IPS-NIHi7 (cell line): ENCODE results near the gene SSR1.
A peak's percentile ranks its signal among the peaks of the same experiment; 100 is the strongest.

ENCODE experiments used
- DNase-seq: peaks from one replicate; pipeline ENCODE4 v3.0.0; 2012; ENCODE audit warnings: mixed read lengths; ENCODE audit errors: extremely low spot score

The SSR1 gene

GRCh38 chr6:7239590-7239948 lies 73.4 kb downstream of the SSR1 start:
- DNase-seq = no peak

GRCh38 chr6:7238900-7239589 lies 74.0 kb downstream of the SSR1 start:
- peak; percentile 86 for DNase-seq

- DNase-seq = no peak
These were observed 74.5 kb downstream of the SSR1 start for GRCh38 chr6:7238526-7238899.

- no peak for DNase-seq
These were observed 75.3 kb downstream of the SSR1 start for GRCh38 chr6:7237653-7238188.

- DNase-seq = no peak
These were observed 76.4 kb downstream of the SSR1 start for GRCh38 chr6:7236306-7237209.

- no peak for DNase-seq
These were observed 77.2 kb downstream of the SSR1 start for GRCh38 chr6:7235712-7236305.

GRCh38 chr6:7234547-7234946 lies 78.5 kb downstream of the SSR1 start:
- DNase-seq = no peak

- DNase-seq = no peak
These were observed 80.6 kb downstream of the SSR1 start for GRCh38 chr6:7232351-7232750.

- DNase-seq = no peak
These were observed 81.9 kb downstream of the SSR1 start for GRCh38 chr6:7230956-7231713.

GRCh38 chr6:7230327-7230691 lies 82.7 kb downstream of the SSR1 start:
- DNase-seq = no peak

- no peak for DNase-seq
These were observed 83.3 kb downstream of the SSR1 start for GRCh38 chr6:7229376-7230326.

- no peak for DNase-seq
These were observed 84.2 kb downstream of the SSR1 start for GRCh38 chr6:7228662-7229375.

- DNase-seq = no peak
These were observed 88.3 kb downstream of the SSR1 start for GRCh38 chr6:7224731-7225130.

- no peak for DNase-seq
These were observed 90.8 kb downstream of the SSR1 start for GRCh38 chr6:7222197-7222596.

- DNase-seq = no peak
These were observed 93.7 kb downstream of the SSR1 start for GRCh38 chr6:7219310-7219709.

- DNase-seq = no peak
These were observed 94.5 kb downstream of the SSR1 start for GRCh38 chr6:7218406-7218988.
